CD4-positive, alpha-beta T cell (primary cell): ENCODE results near the gene NANOS2. TPM values are rescaled to one million over a fixed set of nuclear protein-coding genes. Genes with fewer than 3 reads are reported as not detected.

Experiments used
- ATAC-seq: fragments of 200-7000 bp; cut with Tn5 transposase; one replicate; pipeline ENCODE4 v1.10.0; 2022; ENCODE audit warnings: mild to moderate bottlenecking; ENCODE audit not compliant: poor library complexity
- CTCF ChIA-PET: fragments of 350-600 bp; sonication (Branson Sonifier 250); formaldehyde crosslinking; loops from one replicate; lab custom pipeline; 2021; ENCODE audit warnings: antibody characterized with exemption, inconsistent platforms; lab: Charles Lee
- POLR2A ChIA-PET: fragments of 350-600 bp; sonication (Branson Sonifier 250); formaldehyde crosslinking; loops from one replicate; lab custom pipeline; 2021; ENCODE audit warnings: antibody characterized with exemption, inconsistent platforms; lab: Charles Lee
- DNase-seq, 14 experiments: peaks; one replicate each; pipeline ENCODE4 v3.0.0-alpha.2; 2013 to 2020; ENCODE audit warnings: mixed read lengths in 2 of 14
- H3K27ac ChIP-seq, 2 donors: one replicate each; pipeline versions ENCODE4 v1.5.1 to v1.7.0; 2013; ENCODE audit warnings: low read length in 2 of 2, low read depth in 1 of 2, mild to moderate bottlenecking in 1 of 2
- H3K27me3 ChIP-seq, 2 experiments: 1 replicate in 1 of 2; 2 replicates in 1 of 2; pipeline versions ENCODE4 v1.6.1 to v1.7.0; 2013; ENCODE audit warnings: low read length in 2 of 2, control low read depth in 1 of 2, mild to moderate bottlenecking in 1 of 2, moderate library complexity in 1 of 2; ENCODE audit not compliant: insufficient read depth in 2 of 2, control insufficient read depth in 1 of 2
- H3K36me3 ChIP-seq: one replicate; pipeline ENCODE4 v1.6.1; 2013; ENCODE audit warnings: low read length, control low read depth; ENCODE audit not compliant: insufficient read depth
- H3K4me1 ChIP-seq: one replicate; pipeline ENCODE4 v1.6.1; 2013; ENCODE audit warnings: low read length, control low read depth; ENCODE audit not compliant: insufficient read depth
- H3K4me3 ChIP-seq: one replicate; pipeline ENCODE4 v1.5.1; 2013; ENCODE audit warnings: mild to moderate bottlenecking, low read length, moderate library complexity
- H3K9me3 ChIP-seq, 2 experiments: 1 replicate in 1 of 2; 2 replicates in 1 of 2; pipeline versions ENCODE4 v1.6.1 to v1.7.0; 2013; ENCODE audit warnings: low read length in 2 of 2, mild to moderate bottlenecking in 2 of 2, control low read depth in 1 of 2, moderate library complexity in 1 of 2; ENCODE audit not compliant: control insufficient read depth in 1 of 2, insufficient read depth in 1 of 2
- H3K27ac Mint-ChIP-seq: one replicate; pipeline ENCODE4 v1.8.0; 2020; ENCODE audit warnings: mixed read lengths
- H3K27me3 Mint-ChIP-seq: one replicate; pipeline ENCODE4 v1.8.0; 2021; ENCODE audit warnings: mixed read lengths
- H3K36me3 Mint-ChIP-seq: one replicate; pipeline ENCODE4 v1.8.0; 2021; ENCODE audit warnings: low read depth, mixed read lengths
- H3K4me1 Mint-ChIP-seq: one replicate; pipeline ENCODE4 v1.8.0; 2021; ENCODE audit warnings: low read depth, mixed read lengths
- H3K4me3 Mint-ChIP-seq: one replicate; pipeline ENCODE4 v1.8.0; 2020; ENCODE audit warnings: mild to moderate bottlenecking, mixed read lengths
- H3K9me3 Mint-ChIP-seq: one replicate; pipeline ENCODE4 v1.8.0; 2020; ENCODE audit warnings: mixed read lengths
- intact Hi-C, 2 experiments: fragments of 100-400 bp; cut with DNase I in 1 of 2; cut with micrococcal nuclease in 1 of 2; formaldehyde crosslinking; loops; one replicate each; pipeline versions ENCODE4 v1.15.1 to v1.9.0; 2023 to 2025; cut with DNase I, micrococcal nuclease
- total RNA-seq, 174 experiments: library from RNA in 2 of 174; stranded (reverse) in 2 of 174; gene quantifications; one replicate each; pipeline ENCODE4 v1.2.3 and lab custom pipeline; 2021 to 2026
- TF ChIP-seq, protein P1 (sequence below): fragments of 200-600 bp; IDR thresholded peaks from one replicate; pipeline ENCODE4 v1.8.0; 2022; ENCODE audit warnings: antibody characterized with exemption, mild to moderate bottlenecking

The NANOS2 gene
- total RNA-seq, 2 experiments from 2014 or later, result not detected

DNA sequence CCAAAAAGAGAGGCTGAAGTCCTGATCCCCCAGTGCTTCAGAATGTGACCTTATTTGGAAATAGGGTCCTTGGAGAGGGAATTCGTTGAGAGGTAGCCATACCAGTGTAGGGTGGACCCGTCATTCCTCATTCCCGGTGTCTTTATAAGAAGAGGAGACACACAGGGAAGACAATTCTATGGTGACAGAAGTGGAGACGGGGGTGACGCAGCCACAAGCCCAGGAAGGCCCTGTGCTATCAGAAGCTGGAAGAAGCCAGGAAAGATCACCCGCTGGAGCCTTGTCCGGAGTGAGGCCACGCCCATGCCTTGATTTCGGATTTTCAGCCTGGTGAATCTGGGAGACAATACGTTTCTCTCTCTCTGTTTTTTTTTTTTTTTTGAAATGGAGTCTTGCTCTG lies 9.6 kb downstream of the NANOS2 start:
- H3K9me3 ChIP-seq, result no peaks in the 10 kb centered on the region
- no peak overlapping the region for H3K27ac ChIP-seq
- H3K4me1 ChIP-seq, result peaks cover 26% of the 10 kb centered on the region
- H3K36me3 ChIP-seq, result no peaks in the 10 kb centered on the region
- Mint-ChIP-seq H3K27ac (no peak overlapping the region), H3K9me3 (no peaks in the 10 kb centered on the region), H3K36me3 (peaks cover 20% of the 10 kb centered on the region), H3K27me3 (peaks cover 11% of the 10 kb centered on the region), H3K4me1 (peaks cover 26% of the 10 kb centered on the region), H3K4me3 (no peak overlapping the region)
- TF ChIP-seq, protein P1, sequence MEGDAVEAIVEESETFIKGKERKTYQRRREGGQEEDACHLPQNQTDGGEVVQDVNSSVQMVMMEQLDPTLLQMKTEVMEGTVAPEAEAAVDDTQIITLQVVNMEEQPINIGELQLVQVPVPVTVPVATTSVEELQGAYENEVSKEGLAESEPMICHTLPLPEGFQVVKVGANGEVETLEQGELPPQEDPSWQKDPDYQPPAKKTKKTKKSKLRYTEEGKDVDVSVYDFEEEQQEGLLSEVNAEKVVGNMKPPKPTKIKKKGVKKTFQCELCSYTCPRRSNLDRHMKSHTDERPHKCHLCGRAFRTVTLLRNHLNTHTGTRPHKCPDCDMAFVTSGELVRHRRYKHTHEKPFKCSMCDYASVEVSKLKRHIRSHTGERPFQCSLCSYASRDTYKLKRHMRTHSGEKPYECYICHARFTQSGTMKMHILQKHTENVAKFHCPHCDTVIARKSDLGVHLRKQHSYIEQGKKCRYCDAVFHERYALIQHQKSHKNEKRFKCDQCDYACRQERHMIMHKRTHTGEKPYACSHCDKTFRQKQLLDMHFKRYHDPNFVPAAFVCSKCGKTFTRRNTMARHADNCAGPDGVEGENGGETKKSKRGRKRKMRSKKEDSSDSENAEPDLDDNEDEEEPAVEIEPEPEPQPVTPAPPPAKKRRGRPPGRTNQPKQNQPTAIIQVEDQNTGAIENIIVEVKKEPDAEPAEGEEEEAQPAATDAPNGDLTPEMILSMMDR, result no peak
- intact Hi-C loops, result loop anchor here in 1 of 2 experiments (10.0 kb wide), 1 partner anchor 720 kb away; no protein-coding TSS in a partner anchor
- POLR2A ChIA-PET, result no interaction called here
- DNase-seq (no peak), ATAC-seq (no peak)
- no peak overlapping the region for H3K4me3 ChIP-seq
- no peaks in the 10 kb centered on the region for H3K27me3 ChIP-seq
- CTCF ChIA-PET, result no interaction called here

DNA sequence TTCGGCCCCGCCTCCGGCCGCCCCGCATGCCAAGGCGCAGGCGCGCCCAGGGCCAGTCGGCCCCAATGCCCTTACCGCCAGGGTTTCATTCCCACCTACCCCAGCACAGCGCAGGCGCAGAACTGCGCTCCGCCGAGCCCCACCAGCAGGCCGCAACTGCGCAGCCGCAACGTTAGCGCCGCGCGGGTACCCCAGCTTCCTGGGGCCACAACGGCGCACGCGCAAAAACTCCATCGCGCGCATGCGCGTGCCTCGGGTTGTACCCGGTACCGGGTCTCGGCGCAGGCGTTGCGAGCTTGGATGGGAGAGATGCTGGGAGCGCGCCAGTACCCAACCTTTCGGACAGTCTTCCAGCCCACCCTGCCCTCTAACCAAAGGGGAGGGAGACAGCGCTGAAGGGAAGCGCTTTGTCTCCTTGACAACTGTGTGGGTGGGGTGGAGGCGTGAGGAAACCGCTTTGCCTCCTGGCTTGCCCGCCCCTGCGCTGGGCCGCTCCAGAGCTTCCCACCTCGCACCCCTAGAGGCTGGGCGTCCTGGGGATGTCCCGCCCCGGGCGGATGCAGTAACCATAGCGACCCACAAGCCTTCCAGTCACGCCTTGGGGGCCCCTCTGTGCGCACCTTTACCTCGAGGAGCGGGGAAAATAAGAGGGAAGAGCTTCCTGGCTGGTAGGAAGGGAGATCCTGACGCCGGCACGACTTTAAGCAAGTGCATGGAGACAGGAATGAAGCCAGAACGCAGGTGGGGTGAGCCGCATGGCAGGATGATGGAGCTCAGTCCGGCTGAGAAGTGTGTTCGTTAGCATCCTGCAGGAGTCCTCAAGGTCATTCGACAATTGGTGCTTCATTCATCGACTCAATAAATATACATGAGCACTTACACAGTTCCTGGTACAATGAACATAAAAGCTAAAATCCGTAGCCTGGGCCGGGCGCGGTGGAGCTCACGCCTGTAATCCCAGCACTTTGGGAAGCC lies 11.6 kb downstream of the NANOS2 start:
- Histone ChIP-seq H3K27me3 (no peaks in the 10 kb centered on the region), H3K36me3 (peaks cover 10% of the 10 kb centered on the region), H3K4me3 (peak overlapping the region; percentile 64), H3K4me1 (peaks cover 26% of the 10 kb centered on the region), H3K9me3 (no peaks in the 10 kb centered on the region), H3K27ac (peak overlapping the region; percentile 68 to 85)
- DNase-seq (peak; percentile 97 to 100 (median 99)), ATAC-seq (peak; percentile 81)
- H3K36me3 Mint-ChIP-seq, result peaks cover 35% of the 10 kb centered on the region
- POLR2A ChIA-PET, result interaction anchor here (0.6 to 3.6 kb wide), 19 partner anchors 11 to 901 kb away, joined by 3 to 44 read pairs (median 4); partner anchors contain the start of genes CALM3, CCDC61, FBXO46 and FOXA3
- H3K9me3 Mint-ChIP-seq, result no peaks in the 10 kb centered on the region
- H3K27me3 Mint-ChIP-seq, result no peaks in the 10 kb centered on the region
- H3K27ac Mint-ChIP-seq, result peak overlapping the region; percentile 89
- peaks cover 28% of the 10 kb centered on the region for H3K4me1 Mint-ChIP-seq
- H3K4me3 Mint-ChIP-seq, result peak overlapping the region; percentile 95
- TF ChIP-seq, protein P1, result no peak
- intact Hi-C loops, result loop anchor here (1.0 to 10.0 kb wide), 6 partner anchors 17 to 724 kb away; partner anchors contain the start of genes IRF2BP1 (in 2 of the 2), BLOC1S3 (in 1 of the 2), CCDC61 (in 1 of the 2) and FOXA3 (in 1 of the 2)
- CTCF ChIA-PET, result interaction anchor here (0.5 to 2.3 kb wide), 6 partner anchors 17 to 172 kb away, joined by 3 to 14 read pairs (median 6); partner anchors contain the start of genes FBXO46, IRF2BP1 and SYMPK

DNA sequence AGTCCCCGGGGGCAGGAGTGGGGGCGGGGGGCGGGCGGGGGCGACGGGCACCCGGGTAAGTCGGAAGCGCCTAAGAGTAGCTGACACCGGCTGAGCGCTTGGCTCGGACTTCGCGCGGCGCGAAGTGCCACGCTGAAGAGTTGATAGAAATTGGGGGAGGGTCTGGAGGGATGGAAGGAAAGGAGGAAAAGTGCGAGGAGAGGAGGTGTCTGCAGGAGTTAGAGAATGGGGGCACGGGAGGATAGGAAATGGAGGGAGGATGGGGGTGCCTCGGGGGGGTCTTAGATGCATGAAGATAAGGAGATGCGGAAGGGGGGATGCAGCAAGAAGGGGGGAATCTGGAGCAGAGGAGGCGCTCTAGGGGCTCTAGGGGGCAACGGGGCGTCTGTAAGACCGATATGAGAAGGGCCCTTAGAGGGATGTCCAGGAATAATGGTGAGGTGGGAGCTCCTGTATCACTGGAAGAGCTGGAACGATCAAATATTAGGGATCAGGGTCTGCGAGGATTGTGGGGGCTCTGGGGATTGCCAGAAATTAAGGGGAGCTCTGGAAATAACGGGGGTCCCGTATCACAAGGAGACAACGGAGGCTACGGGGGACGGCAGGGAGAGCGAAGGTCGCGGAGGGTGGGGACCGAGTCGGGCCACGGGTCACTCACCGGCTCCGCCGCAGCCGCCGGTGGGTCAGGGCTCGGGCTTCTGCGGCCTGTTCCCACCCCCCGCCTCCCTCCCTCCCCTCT lies 12.5 kb downstream of the NANOS2 start, which contains the start of gene MYPOP:
Gene MYPOP (minus strand): TSS at position 702 of the 739 bp plus-strand sequence. CDS start 840 bp downstream, outside the sequence.
- Mint-ChIP-seq H3K4me3 (peak within 1 kb of the TSS; percentile 98), H3K27ac (peak within 1 kb of the TSS; percentile 89), H3K9me3 (no peaks in the 10 kb centered on the region), H3K27me3 (no peaks in the 10 kb centered on the region), H3K4me1 (peaks cover 28% of the 10 kb centered on the region), H3K36me3 (peaks cover 37% of the 10 kb centered on the region)
- peak within 1 kb of the TSS; percentile 64 for H3K4me3 ChIP-seq
- H3K9me3 ChIP-seq, result no peaks in the 10 kb centered on the region
- TF ChIP-seq, protein P1, result no peak
- no peaks in the 10 kb centered on the region for H3K27me3 ChIP-seq
- ChIA-PET POLR2A (interaction anchor here (0.6 to 3.6 kb wide), 17 partner anchors 10 to 900 kb away, joined by 3 to 44 read pairs (median 4); partner anchors contain the start of genes CALM3, CCDC61, FBXO46 and FOXA3), CTCF (interaction anchor here (0.6 to 2.3 kb wide), 6 partner anchors 11 to 171 kb away, joined by 3 to 14 read pairs (median 6); partner anchors contain the start of genes FBXO46, IRF2BP1 and SYMPK)
- H3K36me3 ChIP-seq, result peaks cover 10% of the 10 kb centered on the region
- peaks cover 26% of the 10 kb centered on the region for H3K4me1 ChIP-seq
- H3K27ac ChIP-seq, result peak within 1 kb of the TSS; percentile 68 to 85
- no peak for ATAC-seq
- DNase-seq, result peak in 3 of 14 experiments; percentile 5 to 30 (median 8)
- intact Hi-C loops, result loop anchor here (1.0 to 10.0 kb wide), 6 partner anchors 13 to 723 kb away; partner anchors contain the start of genes IRF2BP1 (in 2 of the 2), BLOC1S3 (in 1 of the 2), CCDC61 (in 1 of the 2) and FOXA3 (in 1 of the 2)
